OCI-LY7 (cell line): ENCODE results near the gene SPACDR. TPM values are rescaled to one million over a fixed set of nuclear protein-coding genes. Genes with fewer than 3 reads are reported as not detected.

Source experiments
- BruUV-seq: library from RNA; stranded (reverse); fragments of 400-500 nt; replicated peaks from 2 replicates; lab custom pipeline; 2021; lab: Mats Ljungman, UMichigan
- CTCF ChIA-PET: fragments of 300-600 bp; sonication (Branson Sonifier 250); formaldehyde crosslinking; loops from one replicate; lab custom pipeline; 2022; ENCODE audit warnings: antibody characterized with exemption; ENCODE audit not compliant: unreplicated experiment; lab: Charles Lee
- POLR2A ChIA-PET: fragments of 300-600 bp; sonication (Branson Sonifier 250); formaldehyde crosslinking; loops from one replicate; lab custom pipeline; 2022; ENCODE audit warnings: antibody characterized with exemption; lab: Charles Lee
- DNase-seq: peaks from one replicate; pipeline ENCODE4 v3.0.0-alpha.2; 2015; ENCODE audit warnings: low spot score
- H2AFZ ChIP-seq: fragments of 200-600 bp; sonication (generic), shearing (Covaris generic); 2 replicates; pipeline ENCODE4 v1.6.1; 2014; ENCODE audit warnings: mild to moderate bottlenecking, antibody characterized with exemption, low read length, moderate library complexity
- H3K27ac ChIP-seq: fragments of 200-600 bp; sonication (generic); 2 replicates; pipeline ENCODE4 v1.5.1; 2014; ENCODE audit warnings: mixed run types, low read depth, mild to moderate bottlenecking, moderate library complexity, low read length, inconsistent platforms; ENCODE audit not compliant: poor library complexity, severe bottlenecking
- H3K36me3 ChIP-seq: fragments of 200-600 bp; sonication (generic); 2 replicates; pipeline ENCODE4 v1.6.1; 2014; ENCODE audit warnings: mild to moderate bottlenecking, antibody characterized with exemption, low read length, moderate library complexity, mixed read lengths; ENCODE audit not compliant: insufficient read depth
- H3K4me1 ChIP-seq: fragments of 200-600 bp; sonication (generic); 2 replicates; pipeline ENCODE4 v1.5.1; 2014; ENCODE audit warnings: mild to moderate bottlenecking, low read length; ENCODE audit not compliant: insufficient read depth, poor library complexity, severe bottlenecking
- H3K4me2 ChIP-seq: fragments of 200-600 bp; sonication (generic); 2 replicates; pipeline ENCODE4 v1.6.1; 2014; ENCODE audit warnings: mild to moderate bottlenecking, low read length
- H3K4me3 ChIP-seq: fragments of 200-600 bp; sonication (generic); 2 replicates; pipeline ENCODE4 v1.5.1; 2014; ENCODE audit warnings: mild to moderate bottlenecking, low read depth, low read length; ENCODE audit not compliant: poor library complexity, severe bottlenecking
- H3K79me2 ChIP-seq: fragments of 200-600 bp; sonication (generic); 2 replicates; pipeline ENCODE4 v1.6.1; 2016; ENCODE audit warnings: low read depth, mild to moderate bottlenecking, low read length, moderate library complexity, mixed read lengths; ENCODE audit not compliant: insufficient read depth
- H3K9me2 ChIP-seq: fragments of 200-600 bp; sonication (generic); 2 replicates; pipeline ENCODE4 v1.6.1; 2016; ENCODE audit warnings: mild to moderate bottlenecking, low read length, mixed read lengths; ENCODE audit not compliant: insufficient read depth
- H3K9me3 ChIP-seq: fragments of 200-600 bp; sonication (generic); 2 replicates; pipeline ENCODE4 v1.6.1; 2014; ENCODE audit warnings: mild to moderate bottlenecking, mixed run types, low read length, mixed read lengths
- H4K20me1 ChIP-seq: fragments of 200-600 bp; sonication (generic); 2 replicates; pipeline ENCODE4 v1.6.1; 2014; ENCODE audit warnings: mild to moderate bottlenecking, antibody characterized with exemption, low read length, moderate library complexity, mixed read lengths; ENCODE audit not compliant: insufficient read depth
- CTCF ChIP-seq: fragments of 200-600 bp; sonication (generic); conservative IDR thresholded peaks from 2 replicates; pipeline ENCODE4 v1.5.1; 2014; ENCODE audit warnings: mild to moderate bottlenecking, antibody characterized with exemption, low read length, moderate library complexity, mixed read lengths
- EZH2phosphoT487 ChIP-seq: fragments of 200-600 bp; sonication (generic); IDR thresholded peaks from 2 replicates; pipeline ENCODE4 v1.6.1; 2018; ENCODE audit warnings: low read depth, borderline replicate concordance, mild to moderate bottlenecking, mixed run types, antibody characterized with exemption, low read length, moderate library complexity, mixed read lengths
- intact Hi-C: fragments of 100-400 bp; cut with micrococcal nuclease; formaldehyde crosslinking; loops from one replicate; pipeline ENCODE4 v1.10.0; 2022; ENCODE audit not compliant: unreplicated experiment
- total RNA-seq, 2 experiments: library from RNA; depleted of rRNA in 1 of 2; stranded (reverse); fragments of >200 nt in 1 of 2; shearing (Covaris generic) in 1 of 2; gene quantifications; 2 replicates each; pipeline ENCODE4 v1.2.3, GENCODE V29; 2014 to 2022

The SPACDR gene
- total RNA-seq, 2 experiments from 2014 or later = 1.6 to 2.4 TPM

- ChIA-PET CTCF (no interaction called here), POLR2A (no interaction called here)
- no peaks in the 10 kb centered on the region for H3K36me3 ChIP-seq
- H3K27ac ChIP-seq = no peak overlapping the region
- H3K79me2 ChIP-seq = no peaks in the 10 kb centered on the region
- no peak overlapping the region for H3K4me3 ChIP-seq
- H2AFZ ChIP-seq = no peak overlapping the region
- H3K4me2 ChIP-seq = no peak overlapping the region
- H4K20me1 ChIP-seq = no peaks in the 10 kb centered on the region
- intact Hi-C loops = no loop called here
- no peak for DNase-seq
- no TSS peak for BruUV-seq
- H3K9me3 ChIP-seq = no peaks in the 10 kb centered on the region
- peaks cover 18% of the 10 kb centered on the region for H3K4me1 ChIP-seq
- H3K9me2 ChIP-seq = no peaks in the 10 kb centered on the region
- TF ChIP-seq EZH2phosphoT487 (no peak), CTCF (no peak)
These were observed 46.6 kb upstream of the SPACDR start for GRCh38 chr7:100510437-100511239.

- CTCF ChIA-PET = no interaction called here
- POLR2A ChIA-PET = interaction anchor here (0.5 to 1.1 kb wide), 3 partner anchors 10 to 182 kb away, joined by 3 to 7 read pairs (median 4); no protein-coding TSS in a partner anchor
- Histone ChIP-seq H3K9me2 (no peaks in the 10 kb centered on the region), H2AFZ (no peak overlapping the region), H3K27ac (no peak overlapping the region), H3K79me2 (no peaks in the 10 kb centered on the region), H3K4me1 (peaks cover 10% of the 10 kb centered on the region), H3K4me2 (no peak overlapping the region), H4K20me1 (no peaks in the 10 kb centered on the region), H3K36me3 (no peaks in the 10 kb centered on the region), H3K9me3 (no peaks in the 10 kb centered on the region), H3K4me3 (no peak overlapping the region)
- no peak for DNase-seq
- intact Hi-C loops = no loop called here
- no peak for TF ChIP-seq EZH2phosphoT487
- TF ChIP-seq CTCF = no peak
- no TSS peak for BruUV-seq
These were observed 45.2 kb upstream of the SPACDR start for GRCh38 chr7:100509231-100509630.
